ENCODE data around the gene PASK.
"Not testable (repeated sequence)": the region's sequence is repeated elsewhere in the genome, so short reads cannot be mapped to it uniquely, and the experiment has no call there.

The PASK gene

DNA sequence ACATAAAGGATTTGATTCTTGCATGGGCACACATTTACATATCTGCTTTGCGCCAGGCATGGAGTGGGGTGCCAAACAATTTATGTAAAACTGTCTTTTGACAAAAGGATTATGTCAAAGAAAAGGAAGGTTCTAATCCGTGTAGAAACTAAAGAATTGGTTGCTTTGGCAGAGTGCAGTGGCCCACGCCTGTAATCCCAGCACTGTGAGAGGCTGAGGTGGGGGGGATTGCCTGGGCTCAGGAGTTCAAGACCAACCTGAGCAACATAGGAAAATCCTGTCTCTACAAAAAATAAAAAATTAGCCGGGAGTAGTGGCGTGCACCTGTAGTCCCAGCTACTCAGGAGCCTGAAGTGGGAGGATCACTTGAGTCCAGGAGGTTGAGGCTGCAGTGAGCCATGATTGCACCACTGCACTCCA lies 46.1 kb downstream of the PASK start:
- DNase-seq (ENCODE audit: low spot score) = no peak

DNA sequence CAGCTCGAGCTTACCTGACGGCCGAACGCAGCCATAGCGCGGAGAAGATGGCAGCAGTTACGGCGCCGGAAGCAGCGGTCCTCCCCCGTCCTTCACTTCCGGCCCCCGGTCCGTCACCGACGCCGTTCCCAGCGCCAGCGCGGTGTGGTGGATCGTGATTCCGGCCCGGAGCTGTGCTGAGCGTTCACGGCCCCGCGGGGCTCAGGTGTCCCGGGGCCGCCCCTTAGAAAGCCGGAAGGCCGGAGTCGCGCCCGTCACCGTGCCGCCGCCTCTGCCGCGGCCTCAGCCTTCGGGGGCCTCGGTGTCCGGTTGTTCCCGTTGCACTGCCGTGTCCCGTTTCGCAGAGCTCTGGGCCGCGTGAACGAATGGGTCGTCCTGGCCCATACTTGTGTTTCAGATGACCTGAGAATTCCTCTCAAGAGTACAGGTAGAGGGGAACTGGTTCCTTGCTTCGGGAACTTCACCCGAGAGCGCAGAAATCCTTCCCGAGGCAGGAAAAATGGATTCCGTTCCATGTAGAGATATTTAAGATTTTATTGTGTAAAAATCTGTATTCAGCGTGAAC lies 47.0 kb downstream of the PASK start, which contains the start of gene MTERF4:
Gene MTERF4 (minus strand): TSS at position 49 of the 565 bp plus-strand sequence. CDS start 14 bp downstream, at position 35.
- DNase-seq (ENCODE audit: low spot score) = peak; percentile 92

DNA sequence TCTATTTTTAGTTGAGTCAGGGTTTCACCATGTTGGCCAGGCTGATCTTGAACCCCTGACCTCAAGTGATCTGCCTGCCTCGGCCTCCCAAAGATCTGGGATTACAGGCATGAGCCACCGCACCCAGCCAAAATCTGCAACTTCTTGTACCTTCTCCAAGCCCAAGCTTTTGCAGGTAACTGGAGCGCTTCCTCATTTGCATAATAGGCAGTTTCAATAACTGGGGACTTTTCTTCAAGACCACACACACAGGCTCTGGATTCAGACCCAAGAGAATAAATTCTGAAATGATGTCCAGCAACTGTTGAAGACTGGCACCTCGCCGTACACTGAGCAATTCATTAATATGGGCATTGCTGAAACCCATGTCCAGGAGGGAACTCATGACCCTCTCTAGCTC lies 50.0 kb downstream of the PASK start:
- DNase-seq (ENCODE audit: low spot score) = no peak

DNA sequence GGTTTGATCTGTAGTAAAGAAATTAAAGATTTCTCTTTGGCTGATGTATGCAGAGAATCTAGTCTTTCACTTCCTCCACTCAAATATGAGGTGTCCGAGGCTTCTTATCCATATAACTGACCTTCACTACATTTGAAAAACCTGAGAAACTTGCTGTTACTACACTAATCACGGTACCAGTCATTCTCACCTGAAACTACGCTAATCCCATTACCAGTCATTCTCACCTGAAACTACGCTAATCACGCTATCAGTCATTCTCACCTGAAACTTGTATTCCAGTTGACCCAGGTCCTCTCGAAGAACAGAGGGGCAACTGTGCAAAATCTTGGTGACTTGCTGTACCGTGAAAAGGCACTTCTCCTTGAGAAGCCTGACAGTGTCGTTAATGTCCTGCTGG lies 52.3 kb downstream of the PASK start:
- no peak for DNase-seq (ENCODE audit: low spot score)

DNA sequence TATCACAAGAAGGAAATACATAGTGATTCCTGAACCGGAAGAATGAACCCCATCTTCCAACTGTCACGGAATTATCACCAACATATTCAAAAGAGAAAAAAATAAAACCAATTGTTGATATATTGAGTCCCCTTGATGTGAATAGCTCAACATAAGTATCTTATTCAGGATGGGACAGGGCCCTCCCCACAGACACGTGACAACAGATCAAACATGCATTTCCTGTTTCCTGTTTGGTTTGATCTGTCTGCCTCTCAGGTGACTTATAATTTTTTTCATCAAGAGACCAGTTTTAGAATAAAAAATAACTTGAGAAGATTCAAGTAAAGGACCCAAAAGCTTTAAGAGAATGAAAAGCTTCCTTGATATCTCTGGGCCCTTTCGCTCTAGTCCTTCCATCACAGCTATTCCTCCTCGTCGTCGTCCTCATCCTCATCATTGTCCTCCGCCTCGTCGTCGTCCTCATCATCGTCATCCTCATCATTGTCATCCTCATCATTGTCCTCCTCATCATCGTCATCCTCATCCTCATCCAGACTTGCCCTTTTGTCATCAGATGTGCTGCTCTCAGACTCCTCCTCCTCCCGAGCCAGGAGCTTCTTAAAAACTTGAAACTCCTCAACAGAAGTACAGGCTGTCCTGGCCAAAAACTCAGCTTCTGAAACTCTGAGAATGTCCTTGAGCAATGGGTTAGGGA lies 53.5 kb downstream of the PASK start:
- no peak for DNase-seq (ENCODE audit: low spot score)

DNA sequence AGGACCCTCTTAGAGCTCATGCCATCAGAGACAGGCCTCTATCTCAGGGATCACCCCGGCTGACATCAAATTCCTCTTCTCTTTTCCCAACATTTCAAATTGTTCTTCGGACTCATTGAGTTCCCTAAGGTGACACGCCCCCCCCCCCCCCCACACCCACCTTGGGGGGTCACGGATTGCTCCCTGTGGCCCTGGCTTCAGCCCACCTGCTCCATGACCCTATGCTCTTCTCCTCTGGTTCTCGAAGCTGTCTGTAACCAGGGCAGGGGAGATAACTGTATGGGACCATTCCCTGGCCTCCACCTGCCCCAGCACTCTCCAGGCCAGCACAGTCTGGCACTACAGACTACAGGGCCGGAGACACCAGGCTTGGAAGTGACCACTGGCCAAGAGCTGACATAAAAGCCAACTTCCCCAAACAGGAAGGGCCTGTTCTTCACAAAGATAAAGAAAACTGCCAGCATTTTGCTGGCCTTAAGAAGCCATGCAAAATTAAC lies 54.3 kb downstream of the PASK start:
- no peak for DNase-seq (ENCODE audit: low spot score)

DNA sequence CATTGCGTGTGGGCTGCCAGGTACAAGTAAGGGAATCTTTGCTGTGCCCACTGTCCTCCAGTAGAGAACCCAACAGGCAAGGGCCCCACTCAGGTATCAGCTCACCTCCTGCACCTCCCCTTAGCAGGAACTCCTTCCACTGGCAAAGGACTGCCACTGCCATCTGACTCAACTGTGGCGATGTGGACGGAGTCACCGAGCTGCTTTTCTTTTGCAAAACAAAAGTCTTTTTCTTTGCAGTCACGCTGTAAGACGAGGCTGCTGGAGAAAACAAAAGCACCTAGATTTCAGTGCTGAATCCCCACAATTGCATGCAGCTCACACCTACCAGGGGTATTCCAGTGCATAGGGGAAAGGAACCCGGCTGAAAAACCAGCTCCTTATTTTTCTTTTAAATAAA lies 55.1 kb downstream of the PASK start:
- DNase-seq (ENCODE audit: low spot score) = no peak

DNA sequence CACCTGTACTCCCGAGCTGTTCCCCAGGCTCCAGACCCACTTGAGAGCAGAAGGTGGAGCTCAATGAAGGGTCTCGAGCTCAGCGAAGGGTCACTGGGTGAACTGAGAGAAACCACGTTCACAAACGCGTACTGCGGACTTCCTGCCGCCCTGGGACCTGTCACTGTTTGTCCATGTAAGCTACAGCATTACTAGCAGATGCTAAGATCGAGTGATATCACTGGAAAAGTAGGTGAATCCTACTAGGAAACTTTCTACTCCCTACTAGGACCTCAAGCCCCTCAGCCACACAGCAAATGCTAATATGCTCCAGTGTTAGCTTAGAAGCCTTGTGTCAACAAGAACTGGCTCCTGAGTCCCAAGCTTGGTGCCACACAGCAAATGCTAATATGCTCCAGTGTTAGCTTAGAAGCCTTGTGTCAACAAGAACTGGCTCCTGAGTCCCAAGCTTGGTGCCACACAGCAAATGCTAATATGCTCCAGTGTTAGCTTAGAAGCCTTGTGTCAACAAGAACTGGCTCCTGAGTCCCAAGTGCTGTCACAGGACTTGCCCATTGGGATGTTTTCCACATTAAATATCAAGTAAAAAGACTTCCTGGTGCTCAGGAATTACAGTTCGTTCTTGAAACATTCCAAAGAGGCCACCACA lies 56.0 kb downstream of the PASK start:
- DNase-seq (ENCODE audit: low spot score) = not testable (repeated sequence)

DNA sequence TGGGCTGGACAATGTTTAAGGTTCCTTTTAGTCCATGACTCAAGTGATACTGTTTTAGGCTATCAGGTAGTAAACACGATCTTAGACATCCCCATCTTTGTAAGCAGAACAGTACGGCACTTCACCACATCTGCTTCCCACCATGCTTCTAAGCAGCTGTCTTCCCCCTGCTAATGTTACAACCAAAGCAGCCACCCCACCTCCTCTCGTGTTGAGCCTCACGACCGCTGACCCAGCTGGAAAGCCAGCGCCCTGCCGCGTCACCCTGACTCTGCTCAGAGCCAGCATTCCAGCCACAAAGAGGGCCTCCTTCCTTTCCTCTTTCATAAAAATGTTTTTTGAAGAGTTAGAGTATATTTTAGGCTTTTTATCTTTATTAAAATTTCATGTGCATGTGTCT lies 56.6 kb downstream of the PASK start:
- DNase-seq (ENCODE audit: low spot score) = no peak

DNA sequence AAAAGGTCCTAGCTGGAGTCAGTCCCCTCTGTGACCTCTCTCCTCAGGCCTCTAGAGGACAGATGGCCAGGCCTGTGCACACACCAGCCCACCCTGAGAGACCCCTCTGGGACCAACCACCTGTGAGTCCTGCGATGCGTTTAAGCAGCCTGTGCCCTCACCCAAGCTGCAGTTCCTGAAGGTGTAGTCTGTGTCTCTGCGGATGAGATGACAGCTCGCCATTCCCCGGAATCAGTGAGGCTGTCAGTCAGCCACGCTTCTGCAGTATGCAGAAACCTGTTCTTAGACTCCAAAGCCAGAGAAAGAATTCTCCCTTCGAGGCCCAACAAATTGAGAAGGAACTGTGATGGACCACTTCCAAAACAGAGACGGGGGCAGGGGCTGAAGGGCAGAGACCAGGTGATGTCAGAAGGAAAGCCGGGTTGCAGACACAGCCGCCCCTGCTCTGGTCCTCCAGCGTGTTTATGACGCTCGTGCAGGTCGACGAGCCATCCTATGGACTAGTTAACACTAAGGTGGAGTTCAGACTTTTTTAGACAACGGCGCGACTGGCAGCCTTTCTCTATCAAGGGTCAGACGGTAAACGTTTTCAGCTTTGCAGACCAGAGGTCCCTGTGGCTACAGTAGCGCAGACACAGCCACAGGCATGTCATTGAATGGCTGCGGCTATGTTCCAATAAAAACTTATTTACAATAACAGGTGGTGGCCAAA lies 57.4 kb downstream of the PASK start:
- DNase-seq (ENCODE audit: low spot score) = no peak

DNA sequence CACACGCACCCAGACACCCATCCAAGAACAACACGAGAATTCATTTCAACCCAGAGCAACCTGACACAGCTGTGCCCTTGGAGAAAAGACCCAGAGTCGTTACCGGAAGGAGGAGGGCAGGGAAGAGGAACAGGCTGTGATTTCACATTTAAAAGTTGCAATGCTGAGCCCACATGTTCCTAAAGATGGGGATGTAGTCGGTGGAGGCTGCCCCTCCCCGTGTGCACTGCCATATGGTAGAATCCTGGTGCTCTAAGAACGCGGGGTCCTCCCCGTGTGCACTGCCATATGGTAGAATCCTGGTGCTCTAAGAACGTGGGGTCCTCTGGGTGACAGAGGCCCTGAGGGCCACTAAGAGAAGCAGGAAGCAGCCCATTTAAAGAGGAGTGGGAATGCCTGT lies 58.1 kb downstream of the PASK start:
- no peak for DNase-seq (ENCODE audit: low spot score)

DNA sequence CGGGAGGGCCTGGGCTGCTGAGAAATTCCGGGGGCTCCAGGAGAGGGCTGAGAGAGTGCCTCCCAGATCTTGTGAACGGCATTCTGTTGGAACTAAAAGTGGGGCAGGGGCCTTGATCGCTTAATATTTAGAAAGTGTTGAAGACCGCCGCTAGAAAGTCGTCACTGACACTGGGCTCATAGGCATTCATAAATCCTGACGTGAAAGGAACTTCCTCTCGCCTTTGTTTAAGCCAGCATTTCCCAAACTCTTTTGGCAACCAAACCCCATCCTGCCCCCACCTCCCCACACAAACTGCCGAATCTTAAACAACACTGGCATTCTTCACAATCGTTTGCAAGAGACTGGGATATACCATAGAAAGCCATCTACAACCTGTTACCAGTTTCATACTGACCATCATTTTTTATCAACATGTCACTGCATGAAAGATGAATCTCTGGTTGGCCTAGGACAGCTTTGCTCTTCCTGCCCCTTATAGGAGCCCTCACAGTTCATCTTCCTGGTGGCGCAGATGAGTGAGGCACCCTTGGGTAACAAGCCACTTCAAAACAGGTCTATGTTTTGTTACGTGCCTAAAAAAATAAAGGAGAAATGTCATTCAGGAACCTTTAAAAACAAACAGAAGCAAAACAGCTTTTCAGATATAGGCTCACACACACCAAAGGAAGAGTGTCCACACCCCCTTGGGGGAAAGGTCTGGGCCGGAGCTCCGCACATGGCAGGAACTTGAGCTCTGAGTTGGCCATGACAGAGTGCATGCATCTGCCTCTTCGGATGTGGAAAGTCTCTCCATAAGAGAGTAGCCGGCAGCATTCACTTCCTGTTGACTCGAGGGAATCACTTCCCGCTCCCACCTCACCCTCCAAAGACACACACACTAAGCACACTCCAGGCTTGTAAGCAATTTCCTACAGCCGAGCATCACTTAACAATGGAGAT lies 60.2 kb downstream of the PASK start:
- DNase-seq (ENCODE audit: low spot score) = no peak

DNA sequence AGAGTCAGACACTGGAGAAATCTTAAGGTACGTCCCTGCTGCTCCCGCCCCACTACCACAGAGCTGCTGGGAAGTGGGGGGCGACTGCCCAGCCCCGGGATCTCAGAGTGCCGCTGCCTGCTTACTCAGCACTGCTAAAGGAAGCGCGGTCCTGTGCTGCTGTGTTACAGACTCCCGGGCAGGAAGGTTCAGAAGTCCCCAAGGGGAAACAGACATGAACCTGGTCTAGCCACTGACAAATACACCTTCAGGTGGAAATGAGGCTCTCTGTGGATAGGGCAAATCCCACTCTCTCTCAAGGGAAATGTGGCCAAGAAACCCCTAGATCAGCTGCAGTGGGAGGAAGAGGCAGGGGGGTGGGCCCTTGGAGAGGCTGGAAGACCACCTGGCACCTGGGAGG lies 60.9 kb downstream of the PASK start:
- no peak for DNase-seq (ENCODE audit: low spot score)

DNA sequence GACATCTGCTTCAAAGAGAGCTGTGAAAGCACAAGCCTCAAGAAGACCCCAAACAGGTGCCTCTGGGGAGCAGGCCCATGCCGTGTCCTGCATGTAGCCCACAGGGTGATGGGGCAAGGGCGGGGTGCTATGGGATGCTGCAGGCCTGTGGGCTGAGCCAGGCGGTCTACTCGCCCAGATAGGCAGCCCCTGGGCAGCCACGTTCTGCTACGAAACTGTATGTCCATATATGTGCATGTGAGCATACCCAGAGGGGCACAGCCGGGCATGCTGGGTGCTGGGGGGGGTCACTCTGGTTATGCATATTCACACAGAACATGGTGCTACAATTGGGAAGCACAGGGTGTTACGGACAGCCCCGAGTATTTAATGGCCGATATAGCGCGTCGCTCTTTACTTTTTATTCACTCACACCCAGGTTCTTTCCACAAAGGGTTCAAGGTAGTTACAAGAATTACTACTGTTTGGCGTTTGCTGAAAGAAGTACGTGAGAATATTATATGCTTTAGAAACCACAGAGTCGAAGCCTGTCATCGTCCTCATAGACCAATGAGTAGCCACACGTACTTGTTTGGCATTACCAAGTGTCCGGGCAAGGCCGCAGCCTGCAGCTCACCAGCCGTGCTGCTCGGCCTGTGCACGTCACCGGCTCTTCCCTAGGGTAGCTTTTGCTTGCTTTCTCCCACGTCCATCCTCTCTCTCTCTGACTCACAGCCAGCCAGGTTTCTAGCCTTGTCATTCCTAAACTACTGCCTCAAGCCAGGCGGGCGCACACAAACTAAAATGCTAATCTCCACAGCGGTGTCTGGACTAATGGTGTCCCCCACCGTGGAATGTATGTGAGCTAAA lies 61.6 kb downstream of the PASK start:
- DNase-seq (ENCODE audit: low spot score) = no peak

DNA sequence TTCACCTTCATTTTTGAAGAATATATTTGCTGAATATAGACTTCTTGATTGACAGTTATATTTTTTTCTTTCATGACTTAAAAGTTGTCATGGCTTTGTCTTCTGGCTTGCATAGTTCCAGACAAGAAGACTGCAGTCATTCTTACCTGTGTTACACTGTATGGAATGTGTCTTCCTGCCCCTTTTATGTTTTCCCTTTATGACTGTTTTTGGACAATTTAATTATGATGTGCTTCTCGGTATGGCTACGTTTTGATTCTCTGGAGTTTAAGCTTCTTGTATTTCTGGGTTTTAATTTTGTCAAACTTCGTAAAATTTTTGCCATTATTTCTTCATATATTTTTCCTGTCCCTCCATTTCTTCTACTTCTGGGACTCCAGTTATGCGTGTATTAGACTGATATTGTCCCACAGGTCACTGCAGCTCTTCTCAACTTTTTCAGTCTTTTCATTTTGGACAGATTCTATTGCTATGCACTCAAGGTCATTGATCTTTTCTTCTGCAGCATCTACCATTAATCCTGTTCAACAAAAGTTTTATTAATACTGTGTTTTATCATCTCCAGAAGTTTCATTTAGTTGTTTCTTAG lies 64.3 kb downstream of the PASK start:
- no peak for DNase-seq (ENCODE audit: low spot score)

DNA sequence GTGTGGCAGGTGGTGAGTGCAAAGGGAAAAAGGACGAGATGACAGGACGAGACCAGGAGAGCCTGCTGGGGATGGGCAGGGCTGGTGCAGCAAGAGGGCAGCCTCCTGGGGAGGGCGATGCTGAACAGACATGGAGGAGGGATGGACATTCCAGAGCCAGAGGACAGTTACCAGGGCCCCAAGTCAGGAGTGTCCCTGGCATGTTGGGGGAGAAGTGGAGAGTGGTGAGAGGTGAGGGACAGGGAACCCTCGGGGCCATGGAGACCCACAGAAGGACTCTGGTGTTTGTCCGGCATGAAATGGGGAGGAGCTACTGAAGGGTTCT lies 66.2 kb downstream of the PASK start:
- DNase-seq (ENCODE audit: low spot score) = no peak

DNA sequence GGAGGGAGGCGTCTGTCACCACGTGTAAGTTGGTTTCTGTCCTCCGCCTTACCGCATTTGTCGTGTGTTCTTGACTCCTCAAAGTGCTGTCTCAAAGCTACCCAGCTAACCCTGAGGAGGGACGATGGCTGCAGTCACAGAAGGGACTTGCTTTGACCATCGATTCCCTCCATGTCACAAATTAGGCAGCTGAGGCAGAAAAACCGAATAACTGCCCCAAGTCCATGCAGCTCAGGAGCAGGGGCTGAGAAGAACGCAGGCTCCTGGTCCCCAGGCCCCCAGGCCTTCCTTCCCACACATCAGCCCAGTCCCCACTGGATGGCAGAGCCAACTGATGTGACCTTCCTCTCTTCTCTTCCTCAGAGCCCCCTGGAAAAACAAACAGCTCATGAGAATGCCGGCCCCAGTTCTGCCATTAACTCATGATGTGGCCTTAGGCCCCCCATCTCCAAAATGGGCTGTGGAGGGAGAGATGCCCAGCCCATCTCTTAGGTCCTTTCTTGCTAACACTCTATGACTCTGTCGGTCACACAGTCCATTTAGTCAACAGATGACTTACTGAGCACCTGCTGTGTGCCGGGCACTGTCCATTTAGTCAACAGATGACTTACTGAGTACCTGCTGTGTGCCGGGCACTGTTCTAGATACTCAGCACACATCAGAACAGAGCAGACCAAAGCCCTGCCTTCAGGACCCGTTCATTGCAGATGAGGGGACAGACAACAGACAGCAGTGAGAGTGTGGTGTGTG lies 66.8 kb downstream of the PASK start:
- no peak for DNase-seq (ENCODE audit: low spot score)

DNA sequence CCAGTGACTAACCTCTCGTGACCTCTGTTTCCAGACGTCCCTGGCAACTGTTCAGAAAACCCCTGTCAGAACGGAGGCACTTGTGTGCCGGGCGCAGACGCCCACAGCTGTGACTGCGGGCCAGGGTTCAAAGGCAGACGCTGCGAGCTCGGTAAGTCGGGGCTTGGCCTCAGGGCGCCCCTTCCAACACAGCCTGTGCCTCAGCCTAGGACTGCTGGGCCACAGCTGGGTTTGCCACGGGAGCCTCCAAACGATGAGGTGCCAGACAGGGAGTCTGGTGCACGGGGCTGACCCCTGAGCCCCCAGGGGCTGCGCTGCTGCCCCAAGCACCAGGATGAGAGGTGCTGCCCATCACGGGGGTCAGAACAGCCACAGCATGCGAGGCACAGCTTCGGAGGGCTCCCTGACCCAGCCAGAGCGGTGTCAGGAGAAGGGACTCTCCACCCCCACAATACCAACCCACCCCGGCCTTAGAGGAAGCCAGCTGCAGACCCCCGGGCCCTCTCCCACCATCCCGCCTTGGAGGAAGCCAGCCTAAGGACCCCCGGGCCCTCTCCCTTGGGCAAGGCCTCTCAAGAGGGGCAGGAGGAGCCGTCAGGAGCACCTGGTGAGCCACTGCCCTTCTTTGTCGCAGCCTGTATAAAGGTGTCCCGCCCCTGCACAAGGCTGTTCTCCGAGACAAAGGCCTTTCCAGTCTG lies 67.5 kb downstream of the PASK start:
- no peak for DNase-seq (ENCODE audit: low spot score)

DNA sequence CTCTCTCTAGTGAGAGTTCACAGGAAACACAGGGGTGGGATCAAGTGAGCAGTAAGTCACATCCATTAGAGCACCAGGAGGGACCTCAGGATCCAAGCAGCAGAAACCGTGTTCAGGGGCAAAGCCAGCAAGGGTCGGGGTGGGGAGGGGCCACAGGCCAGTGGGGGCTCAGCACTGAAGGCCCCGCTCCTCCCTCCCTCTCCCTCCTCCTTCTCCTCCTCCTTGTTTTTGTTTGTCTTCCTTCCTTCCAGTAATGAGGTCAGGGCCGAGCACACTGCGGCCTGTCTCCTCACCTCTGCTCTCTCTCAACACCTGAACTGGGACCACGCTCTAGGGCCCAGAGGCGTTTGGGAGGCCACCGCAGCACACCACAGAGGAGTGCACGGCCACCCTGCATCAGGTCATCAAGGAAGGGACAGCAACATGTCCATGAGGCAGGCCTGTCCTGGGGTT lies 68.1 kb downstream of the PASK start:
- no peak for DNase-seq (ENCODE audit: low spot score)
